Osteoblast (primary cell): Measurements from ENCODE around the gene CPA1. TPM values are rescaled to one million over a fixed set of nuclear protein-coding genes. Genes with fewer than 3 reads are reported as not detected.

Experiments
- DNase-seq: peaks from one replicate; pipeline ENCODE4 v3.0.0; 2011; ENCODE audit warnings: low spot score, mixed read lengths; ENCODE audit not compliant: insufficient read length; ENCODE audit errors: missing footprints
- H2AFZ ChIP-seq: 2 replicates; pipeline ENCODE4 v1.6.0; 2011; ENCODE audit warnings: mild to moderate bottlenecking, low read length
- H3K27ac ChIP-seq: 2 replicates; pipeline ENCODE4 v1.5.1; 2011; ENCODE audit warnings: mild to moderate bottlenecking, low read depth, low read length, moderate library complexity
- H3K27me3 ChIP-seq: 2 replicates; pipeline ENCODE4 v1.6.0; 2012; ENCODE audit warnings: mild to moderate bottlenecking, control low read depth, inconsistent platforms, low read length, moderate library complexity; ENCODE audit not compliant: insufficient read depth
- H3K36me3 ChIP-seq: 2 replicates; pipeline ENCODE4 v1.5.1; 2011; ENCODE audit warnings: mild to moderate bottlenecking, low read length, control low read depth, moderate library complexity; ENCODE audit not compliant: insufficient read depth
- H3K4me1 ChIP-seq: 2 replicates; pipeline ENCODE4 v1.5.1; 2011; ENCODE audit warnings: mild to moderate bottlenecking, low read length, control low read depth, moderate library complexity; ENCODE audit not compliant: insufficient read depth
- H3K4me2 ChIP-seq: 2 replicates; pipeline ENCODE4 v1.6.0; 2011; ENCODE audit warnings: mild to moderate bottlenecking, low read length; ENCODE audit not compliant: insufficient read depth
- H3K4me3 ChIP-seq: fragments of 200-600 bp; sonication (generic); 3 replicates; pipeline ENCODE4 v1.5.1; 2012; ENCODE audit warnings: mild to moderate bottlenecking, low read length, inconsistent platforms; ENCODE audit not compliant: insufficient read depth
- H3K79me2 ChIP-seq: 2 replicates; pipeline ENCODE4 v1.6.0; 2012; ENCODE audit warnings: mild to moderate bottlenecking, low read length, control low read depth, inconsistent platforms; ENCODE audit not compliant: insufficient read depth
- H3K9me3 ChIP-seq: 2 replicates; pipeline ENCODE4 v1.5.1; 2011; ENCODE audit warnings: low read depth, low read length, control low read depth
- H4K20me1 ChIP-seq: 2 replicates; pipeline ENCODE4 v1.6.0; 2012; ENCODE audit warnings: mild to moderate bottlenecking, low read length, control low read depth; ENCODE audit not compliant: insufficient read depth
- CTCF ChIP-seq: IDR thresholded peaks from 2 replicates; pipeline ENCODE4 v1.5.1; 2011; ENCODE audit warnings: mild to moderate bottlenecking, low read depth, low read length, moderate library complexity; ENCODE audit errors: extremely low read depth
- total RNA-seq: library from RNA; depleted of rRNA; stranded (reverse); fragments of >200 nt; gene quantifications from 2 replicates; pipeline ENCODE4 v1.2.3, GENCODE V29; 2012

The CPA1 gene
- total RNA-seq, 1 donor, result 1.1 TPM

GRCh38 chr7:130367088-130367755, 13.1 kb upstream of the CPA1 start:
- Histone ChIP-seq H3K9me3 (no peaks in the 10 kb centered on the region), H3K36me3 (no peaks in the 10 kb centered on the region), H4K20me1 (no peaks in the 10 kb centered on the region), H2AFZ (no peak overlapping the region), H3K79me2 (no peaks in the 10 kb centered on the region), H3K27me3 (no peaks in the 10 kb centered on the region), H3K4me1 (peaks cover 59% of the 10 kb centered on the region), H3K4me2 (no peak overlapping the region), H3K4me3 (no peak overlapping the region), H3K27ac (no peak overlapping the region)
- no peak for TF ChIP-seq CTCF
- DNase-seq, result peak; percentile 44

- no peak for DNase-seq
- Histone ChIP-seq H3K27ac (no peak overlapping the region), H3K4me3 (no peak overlapping the region), H3K4me2 (no peak overlapping the region), H3K4me1 (peaks cover 66% of the 10 kb centered on the region), H3K27me3 (no peaks in the 10 kb centered on the region), H3K79me2 (no peaks in the 10 kb centered on the region), H3K9me3 (no peaks in the 10 kb centered on the region), H4K20me1 (no peaks in the 10 kb centered on the region), H3K36me3 (no peaks in the 10 kb centered on the region), H2AFZ (no peak overlapping the region)
- TF ChIP-seq CTCF, result no peak
Observed at GRCh38 chr7:130367836-130368746, 12.2 kb upstream of the CPA1 start.

- no peaks in the 10 kb centered on the region for H4K20me1 ChIP-seq
- TF ChIP-seq CTCF, result no peak
- no peaks in the 10 kb centered on the region for H3K27me3 ChIP-seq
- no peaks in the 10 kb centered on the region for H3K36me3 ChIP-seq
- H2AFZ ChIP-seq, result peak overlapping the region; percentile 39
- peaks cover 69% of the 10 kb centered on the region for H3K4me1 ChIP-seq
- no peaks in the 10 kb centered on the region for H3K9me3 ChIP-seq
- peak; percentile 87 for DNase-seq
- no peaks in the 10 kb centered on the region for H3K79me2 ChIP-seq
- H3K4me2 ChIP-seq, result peak overlapping the region; percentile 64
- H3K27ac ChIP-seq, result peak overlapping the region; percentile 80
- H3K4me3 ChIP-seq, result no peak overlapping the region
Observed at GRCh38 chr7:130369110-130369711, 11.1 kb upstream of the CPA1 start.
